GM12878 (cell line): ENCODE results near the gene CRTC1. TPM values are rescaled to one million over a fixed set of nuclear protein-coding genes. Genes with fewer than 3 reads are reported as not detected.

Experiments used
- BRCA1 ChIP-seq: IDR thresholded peaks from 2 replicates; pipeline ENCODE4 v1.6.1; 2011; ENCODE audit warnings: low read depth, low read length, improper control_type of control experiment
- IRF4 ChIP-seq: IDR thresholded peaks from 2 replicates; pipeline ENCODE4 v1.6.1; 2011; ENCODE audit warnings: low read depth, low read length
- LARP7 ChIP-seq: fragments of 450-650 bp; IDR thresholded peaks from 2 replicates; pipeline ENCODE4 v1.6.1; 2017; ENCODE audit warnings: mild to moderate bottlenecking
- MYB ChIP-seq: fragments of 150-350 bp; IDR thresholded peaks from 2 replicates; pipeline ENCODE4 v1.6.1; 2014; ENCODE audit warnings: mild to moderate bottlenecking, low read depth, low read length, borderline replicate concordance
- YBX1 ChIP-seq: fragments of 450-650 bp; IDR thresholded peaks from 2 replicates; pipeline ENCODE4 v1.6.1; 2016; ENCODE audit warnings: antibody characterized with exemption
- ZNF592 ChIP-seq: fragments of 450-650 bp; IDR thresholded peaks from 2 replicates; pipeline ENCODE4 v1.6.1; 2017; ENCODE audit warnings: mild to moderate bottlenecking, moderate library complexity
- polyA plus RNA-seq, 11 experiments: library from polyadenylated mRNA; depleted of rRNA in 4 of 11; unstranded in 6 of 11; stranded (reverse) in 5 of 11; fragments of >200 nt; fragmentation: Nextera tagmentation in 4 of 11; fragmentation: Illumina TruSeq in 1 of 11; extraction: Ambion mirVana in 4 of 11; extraction: Trizol in 1 of 11; gene quantifications; 1 replicate in 1 of 11; 2 replicates in 10 of 11; pipeline versions ENCODE4 v1.2.1 to v1.2.3, GENCODE V29; 2011 to 2016; ENCODE audit warnings: inconsistent platforms in 2 of 11, missing spikeins in 2 of 11, low read depth in 1 of 11
- total RNA-seq, 4 experiments: library from RNA; depleted of rRNA in 3 of 4; stranded (reverse); fragments of >200 nt in 3 of 4; fragmentation: Illumina TruSeq in 1 of 4; extraction: Trizol in 1 of 4; gene quantifications; 2 replicates each; pipeline versions ENCODE4 v1.2.1 to v1.2.3, GENCODE V29; 2013 to 2021
- TF ChIP-seq, protein P1 (sequence below): fragments of 450-650 bp; IDR thresholded peaks from 2 replicates; pipeline ENCODE4 v1.6.1; 2016; ENCODE audit warnings: mild to moderate bottlenecking

The CRTC1 gene
- total and polyA plus RNA-seq, 10 of the 15 experiments (the other 5 are each of a cell fraction or from before 2014, with no cell fraction given), result 0.02 to 4.6 (median 1.1) TPM; not detected in 1

GRCh38 chr19:18725841-18726770 lies 42.6 kb downstream of the CRTC1 start (continued):
- TF ChIP-seq, protein P1, sequence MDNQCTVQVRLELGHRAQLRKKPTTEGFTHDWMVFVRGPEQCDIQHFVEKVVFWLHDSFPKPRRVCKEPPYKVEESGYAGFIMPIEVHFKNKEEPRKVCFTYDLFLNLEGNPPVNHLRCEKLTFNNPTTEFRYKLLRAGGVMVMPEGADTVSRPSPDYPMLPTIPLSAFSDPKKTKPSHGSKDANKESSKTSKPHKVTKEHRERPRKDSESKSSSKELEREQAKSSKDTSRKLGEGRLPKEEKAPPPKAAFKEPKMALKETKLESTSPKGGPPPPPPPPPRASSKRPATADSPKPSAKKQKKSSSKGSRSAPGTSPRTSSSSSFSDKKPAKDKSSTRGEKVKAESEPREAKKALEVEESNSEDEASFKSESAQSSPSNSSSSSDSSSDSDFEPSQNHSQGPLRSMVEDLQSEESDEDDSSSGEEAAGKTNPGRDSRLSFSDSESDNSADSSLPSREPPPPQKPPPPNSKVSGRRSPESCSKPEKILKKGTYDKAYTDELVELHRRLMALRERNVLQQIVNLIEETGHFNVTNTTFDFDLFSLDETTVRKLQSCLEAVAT, result no peak
- TF ChIP-seq MYB (no peak), ZNF592 (no peak), BRCA1 (no peak), YBX1 (no peak), LARP7 (no peak), IRF4 (no peak)
